GM23338 (cell line): Measurements from ENCODE around the gene TUBGCP2. TPM values are rescaled to one million over a fixed set of nuclear protein-coding genes. Genes with fewer than 3 reads are reported as not detected.

Experiments
- ATAC-seq: fragments of 200-7000 bp; cut with Tn5 transposase; 3 replicates; pipeline ENCODE4 v1.9.1; 2020
- DNase-seq: peaks from one replicate; pipeline ENCODE4 v3.0.0-alpha.2; 2015; ENCODE audit warnings: low spot score
- H2AFZ ChIP-seq: fragments of 200-600 bp; sonication (generic); 2 replicates; pipeline ENCODE4 v1.8.0; 2016; ENCODE audit warnings: antibody characterized with exemption, mild to moderate bottlenecking, moderate library complexity
- H3F3A ChIP-seq: fragments of 200-600 bp; sonication (generic); replicated peaks from 2 replicates; pipeline ENCODE4 v1.8.0; 2017; ENCODE audit warnings: antibody characterized with exemption, mixed run types, low read depth
- H3K27ac ChIP-seq: fragments of 200-600 bp; sonication (generic); 2 replicates; pipeline ENCODE4 v1.6.1; 2016; ENCODE audit warnings: low read depth
- H3K27me3 ChIP-seq: fragments of 200-600 bp; sonication (generic); 2 replicates; pipeline ENCODE4 v1.8.0; 2016; ENCODE audit warnings: mild to moderate bottlenecking, mixed run types, moderate library complexity; ENCODE audit not compliant: insufficient read depth
- H3K36me3 ChIP-seq: fragments of 200-600 bp; sonication (generic); 2 replicates; pipeline ENCODE4 v1.8.0; 2016; ENCODE audit warnings: mild to moderate bottlenecking; ENCODE audit not compliant: insufficient read depth
- H3K4me1 ChIP-seq: fragments of 200-600 bp; sonication (generic); 2 replicates; pipeline ENCODE4 v1.8.0; 2016; ENCODE audit warnings: mild to moderate bottlenecking, moderate library complexity; ENCODE audit not compliant: insufficient read depth
- H3K4me2 ChIP-seq: fragments of 200-600 bp; sonication (generic); 2 replicates; pipeline ENCODE4 v1.7.1; 2017; ENCODE audit warnings: mixed run types
- H3K4me3 ChIP-seq: fragments of 200-600 bp; sonication (generic); 2 replicates; pipeline ENCODE4 v1.6.1; 2016; ENCODE audit warnings: mixed run types
- H3K79me2 ChIP-seq: fragments of 200-600 bp; sonication (generic); replicated peaks from 2 replicates; pipeline ENCODE4 v1.8.0; 2017; ENCODE audit warnings: mild to moderate bottlenecking; ENCODE audit not compliant: insufficient read depth
- H3K9me2 ChIP-seq: fragments of 200-600 bp; sonication (generic); 2 replicates; pipeline ENCODE4 v1.8.0; 2017; ENCODE audit not compliant: insufficient read depth
- H4K20me1 ChIP-seq: fragments of 200-600 bp; sonication (generic); replicated peaks from 2 replicates; pipeline ENCODE4 v1.8.0; 2017; ENCODE audit warnings: mild to moderate bottlenecking; ENCODE audit not compliant: insufficient read depth
- H3K27ac Mint-ChIP-seq: 2 replicates; pipeline ENCODE4 v1.8.0; 2020; ENCODE audit warnings: inconsistent platforms, mild to moderate bottlenecking, moderate library complexity, mixed read lengths
- H3K27me3 Mint-ChIP-seq: 3 replicates; pipeline ENCODE4 v1.8.0; 2022; ENCODE audit warnings: low read depth, mild to moderate bottlenecking, moderate library complexity, mixed read lengths, inconsistent platforms; ENCODE audit not compliant: insufficient read depth, poor library complexity
- H3K36me3 Mint-ChIP-seq: 3 replicates; pipeline ENCODE4 v1.8.0; 2021; ENCODE audit warnings: low read depth, mild to moderate bottlenecking, inconsistent platforms, moderate library complexity, mixed read lengths
- H3K4me1 Mint-ChIP-seq: 3 replicates; pipeline ENCODE4 v1.8.0; 2020; ENCODE audit warnings: mild to moderate bottlenecking, inconsistent platforms, mixed read lengths
- H3K4me3 Mint-ChIP-seq: 3 replicates; pipeline ENCODE4 v1.8.0; 2021; ENCODE audit warnings: moderate library complexity, mild to moderate bottlenecking, inconsistent platforms, mixed read lengths
- H3K9me3 Mint-ChIP-seq: 3 replicates; pipeline ENCODE4 v1.8.0; 2020; ENCODE audit warnings: moderate library complexity, mild to moderate bottlenecking, inconsistent platforms, mixed read lengths
- CREB1 ChIP-seq: fragments of 250-450 bp; sonication (Bioruptor Pico); IDR thresholded peaks from 2 replicates; pipeline ENCODE4 v1.5.0; 2020; ENCODE audit warnings: low read depth, mild to moderate bottlenecking, moderate library complexity
- CTCF ChIP-seq, 2 experiments: fragments of 200-600 bp in 1 of 2; sonication (generic) in 1 of 2; conservative IDR thresholded peaks; 2 replicates each; pipeline versions ENCODE4 v1.5.1 to v1.6.1; 2016 to 2017; ENCODE audit warnings: antibody characterized with exemption in 2 of 2, low read depth in 2 of 2, mild to moderate bottlenecking in 2 of 2, moderate library complexity in 1 of 2
- ETS1 ChIP-seq: IDR thresholded peaks from 2 replicates; pipeline ENCODE4 v1.6.1; 2016; ENCODE audit warnings: antibody characterized with exemption
- EZH2 ChIP-seq: fragments of 200-600 bp; sonication (generic); IDR thresholded peaks from one replicate; pipeline ENCODE4 v1.8.0; 2017; ENCODE audit warnings: antibody characterized with exemption, mild to moderate bottlenecking, low read depth; ENCODE audit not compliant: unreplicated experiment
- EZH2phosphoT487 ChIP-seq: fragments of 200-600 bp; sonication (generic); IDR thresholded peaks from one replicate; pipeline ENCODE4 v1.8.1; 2018; ENCODE audit warnings: antibody characterized with exemption; ENCODE audit not compliant: unreplicated experiment
- JUNB ChIP-seq: IDR thresholded peaks from one replicate; pipeline ENCODE4 v1.6.1; 2016; ENCODE audit warnings: antibody characterized with exemption; ENCODE audit not compliant: unreplicated experiment
- NANOG ChIP-seq: IDR thresholded peaks from 2 replicates; pipeline ENCODE4 v1.6.1; 2016; ENCODE audit warnings: antibody characterized with exemption, borderline replicate concordance
- POLR2AphosphoS5 ChIP-seq: IDR thresholded peaks from 2 replicates; pipeline ENCODE4 v1.6.1; 2016; ENCODE audit warnings: antibody characterized with exemption, low read depth
- REST ChIP-seq: IDR thresholded peaks from one replicate; pipeline ENCODE4 v1.6.1; 2018; ENCODE audit warnings: antibody characterized with exemption; ENCODE audit not compliant: unreplicated experiment
- STAT1 ChIP-seq: IDR thresholded peaks from one replicate; pipeline ENCODE4 v1.6.1; 2016; ENCODE audit warnings: antibody characterized with exemption; ENCODE audit not compliant: unreplicated experiment
- ZNF114 ChIP-seq: fragments of 250-450 bp; sonication (Bioruptor Pico); IDR thresholded peaks from 2 replicates; pipeline ENCODE4 v1.5.0; 2020; ENCODE audit warnings: mild to moderate bottlenecking, moderate library complexity
- ZNF331 ChIP-seq: fragments of 250-450 bp; sonication (Bioruptor Pico); IDR thresholded peaks from 2 replicates; pipeline ENCODE4 v1.5.0; 2020; ENCODE audit warnings: low read depth, mild to moderate bottlenecking, moderate library complexity
- ZNF462 ChIP-seq: fragments of 250-450 bp; sonication (Bioruptor Pico); IDR thresholded peaks from 2 replicates; pipeline ENCODE4 v1.5.0; 2020; ENCODE audit warnings: mild to moderate bottlenecking, moderate library complexity
- polyA plus RNA-seq: library from polyadenylated mRNA; unstranded; fragments of >200 nt; fragmentation: Nextera tagmentation; extraction: Ambion mirVana; gene quantifications from 2 replicates; pipeline ENCODE4 v1.2.1, GENCODE V29; 2016
- total RNA-seq: library from RNA; depleted of rRNA; stranded (reverse); fragments of >200 nt; shearing (Covaris generic); gene quantifications from 2 replicates; pipeline ENCODE4 v1.2.3, GENCODE V29; 2014

TUBGCP2 gene
- total and polyA plus RNA-seq, 2 experiments from 2014 or later = 59.6 to 67.7 TPM

GRCh38 chr10:133270204-133270603 lies 38.5 kb downstream of the TUBGCP2 start:
- H3K4me3 Mint-ChIP-seq = no peak overlapping the region
- no peaks in the 10 kb centered on the region for H3K36me3 ChIP-seq
- ATAC-seq = no peak
- H3K9me3 Mint-ChIP-seq = no peaks in the 10 kb centered on the region
- no peak overlapping the region for H3K27ac ChIP-seq
- no peak overlapping the region for H3K4me3 ChIP-seq
- H3K36me3 Mint-ChIP-seq = peaks cover 3% of the 10 kb centered on the region; the same call in 1 of the 3 replicates
- no peaks in the 10 kb centered on the region for H3F3A ChIP-seq
- H3K4me1 ChIP-seq = no peaks in the 10 kb centered on the region
- peaks cover 6% of the 10 kb centered on the region for H3K27me3 Mint-ChIP-seq
- H3K4me1 Mint-ChIP-seq = no peaks in the 10 kb centered on the region; the same call in 2 of the 3 replicates
- H4K20me1 ChIP-seq = no peaks in the 10 kb centered on the region
- H3K27me3 ChIP-seq = no peaks in the 10 kb centered on the region
- no peak overlapping the region for H2AFZ ChIP-seq
- H3K79me2 ChIP-seq = no peaks in the 10 kb centered on the region
- no peak for TF ChIP-seq CTCF (conservative IDR thresholded peaks at IDR 0.05; ENCODE audit: low read depth in 2 of 2)
- TF ChIP-seq STAT1 = no peak
- TF ChIP-seq NANOG = no peak
- TF ChIP-seq CREB1 (CRISPR knock-in tag) = no peak
- TF ChIP-seq JUNB = no peak
- TF ChIP-seq EZH2phosphoT487 = no peak
- TF ChIP-seq POLR2AphosphoS5 = no peak
- TF ChIP-seq ZNF462 (CRISPR knock-in tag) = no peak
- TF ChIP-seq ETS1 = no peak
- no peak for TF ChIP-seq ZNF114 (CRISPR knock-in tag)
- no peak for TF ChIP-seq REST
- TF ChIP-seq ZNF331 (CRISPR knock-in tag) = no peak
- TF ChIP-seq EZH2 = no peak
- no peak for DNase-seq
- H3K9me2 ChIP-seq = no peaks in the 10 kb centered on the region
- no peak overlapping the region for H3K27ac Mint-ChIP-seq
- H3K4me2 ChIP-seq = no peak overlapping the region
